Neural progenitor cell (in vitro differentiated cells): ENCODE results near the gene MAT2A.
"Not testable (repeated sequence)": the region's sequence is repeated elsewhere in the genome, so short reads cannot be mapped to it uniquely, and the experiment has no call there.

Source experiments
- EZH2 ChIP-seq: fragments of 200-600 bp; sonication (generic); IDR thresholded peaks from 2 replicates; pipeline ENCODE4 v1.6.1; 2017; ENCODE audit warnings: antibody characterized with exemption, mild to moderate bottlenecking, moderate library complexity
- EZH2phosphoT487 ChIP-seq: fragments of 200-600 bp; sonication (generic); IDR thresholded peaks from 2 replicates; pipeline ENCODE4 v1.6.1; 2017; ENCODE audit warnings: antibody characterized with exemption
- TF ChIP-seq, protein P1 (sequence below): fragments of 200-600 bp; sonication (generic); IDR thresholded peaks from 2 replicates; pipeline ENCODE4 v1.5.1; 2017; ENCODE audit warnings: antibody characterized with exemption, mild to moderate bottlenecking

- TF ChIP-seq, protein P1, sequence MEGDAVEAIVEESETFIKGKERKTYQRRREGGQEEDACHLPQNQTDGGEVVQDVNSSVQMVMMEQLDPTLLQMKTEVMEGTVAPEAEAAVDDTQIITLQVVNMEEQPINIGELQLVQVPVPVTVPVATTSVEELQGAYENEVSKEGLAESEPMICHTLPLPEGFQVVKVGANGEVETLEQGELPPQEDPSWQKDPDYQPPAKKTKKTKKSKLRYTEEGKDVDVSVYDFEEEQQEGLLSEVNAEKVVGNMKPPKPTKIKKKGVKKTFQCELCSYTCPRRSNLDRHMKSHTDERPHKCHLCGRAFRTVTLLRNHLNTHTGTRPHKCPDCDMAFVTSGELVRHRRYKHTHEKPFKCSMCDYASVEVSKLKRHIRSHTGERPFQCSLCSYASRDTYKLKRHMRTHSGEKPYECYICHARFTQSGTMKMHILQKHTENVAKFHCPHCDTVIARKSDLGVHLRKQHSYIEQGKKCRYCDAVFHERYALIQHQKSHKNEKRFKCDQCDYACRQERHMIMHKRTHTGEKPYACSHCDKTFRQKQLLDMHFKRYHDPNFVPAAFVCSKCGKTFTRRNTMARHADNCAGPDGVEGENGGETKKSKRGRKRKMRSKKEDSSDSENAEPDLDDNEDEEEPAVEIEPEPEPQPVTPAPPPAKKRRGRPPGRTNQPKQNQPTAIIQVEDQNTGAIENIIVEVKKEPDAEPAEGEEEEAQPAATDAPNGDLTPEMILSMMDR, result not testable (repeated sequence)
- not testable (repeated sequence) for TF ChIP-seq EZH2, EZH2phosphoT487
Observed at GRCh38 chr2:85592299-85592698, 53.3 kb downstream of the MAT2A start.
